Common myeloid progenitor, CD34-positive (primary cell): ENCODE results near the gene VIPR1.
A peak's percentile ranks its signal among the peaks of the same experiment; 100 is the strongest.

Experiments
- CTCF ChIA-PET: fragments of 350-600 bp; sonication (Branson Sonifier 250); formaldehyde crosslinking; loops from one replicate; lab custom pipeline; 2021; ENCODE audit warnings: antibody characterized with exemption; lab: Charles Lee
- POLR2A ChIA-PET: fragments of 350-600 bp; sonication (Branson Sonifier 250); formaldehyde crosslinking; loops from one replicate; lab custom pipeline; 2021; ENCODE audit warnings: antibody characterized with exemption; lab: Charles Lee
- DNase-seq, 3 donors: peaks; one replicate each; pipeline versions ENCODE4 v3.0.0 to v3.0.0-alpha.2; 2013
- H3K27ac ChIP-seq, 2 experiments: 1 replicate in 1 of 2; 2 replicates in 1 of 2; pipeline ENCODE4 v1.7.0; 2013; ENCODE audit warnings: inconsistent platforms in 2 of 2, low read length in 2 of 2, mild to moderate bottlenecking in 2 of 2, low read depth in 1 of 2, moderate library complexity in 1 of 2; ENCODE audit not compliant: severe bottlenecking in 2 of 2, insufficient read depth in 1 of 2, poor library complexity in 1 of 2
- H3K27me3 ChIP-seq, 5 experiments: replicated peaks in 2 of 5; 1 replicate in 3 of 5; 2 replicates in 2 of 5; pipeline versions ENCODE4 v1.6.1 to v1.7.0; 2013; ENCODE audit warnings: low read length in 4 of 5, mild to moderate bottlenecking in 2 of 5, moderate library complexity in 2 of 5, inconsistent platforms in 1 of 5; ENCODE audit not compliant: insufficient read depth in 5 of 5, control insufficient read depth in 4 of 5
- H3K36me3 ChIP-seq, 4 experiments: 1 replicate in 2 of 4; 2 replicates in 2 of 4; pipeline versions ENCODE4 v1.6.1 to v1.7.0; 2013; ENCODE audit warnings: low read length in 3 of 4, control low read depth in 1 of 4, mild to moderate bottlenecking in 1 of 4; ENCODE audit not compliant: control insufficient read depth in 4 of 4, insufficient read depth in 4 of 4
- H3K4me1 ChIP-seq, 4 experiments: 1 replicate in 3 of 4; 2 replicates in 1 of 4; pipeline versions ENCODE4 v1.6.1 to v1.7.1; 2013; ENCODE audit warnings: low read length in 3 of 4, mild to moderate bottlenecking in 3 of 4, control low read depth in 1 of 4, inconsistent platforms in 1 of 4, moderate library complexity in 1 of 4; ENCODE audit not compliant: control insufficient read depth in 4 of 4, insufficient read depth in 4 of 4; ENCODE audit errors: control extremely low read depth in 1 of 4
- H3K4me3 ChIP-seq, 7 experiments: 1 replicate in 4 of 7; 2 replicates in 3 of 7; pipeline versions ENCODE4 v1.5.1 to v1.7.0; 2013; ENCODE audit warnings: mild to moderate bottlenecking in 7 of 7, low read length in 6 of 7, moderate library complexity in 6 of 7, inconsistent platforms in 2 of 7, low read depth in 2 of 7, control low read depth in 1 of 7; ENCODE audit not compliant: insufficient read depth in 4 of 7, control insufficient read depth in 1 of 7; ENCODE audit errors: extremely low read depth in 1 of 7
- H3K9me3 ChIP-seq, 5 experiments: 1 replicate in 4 of 5; 2 replicates in 1 of 5; pipeline versions ENCODE4 v1.6.1 to v1.7.1; 2013; ENCODE audit warnings: low read length in 4 of 5, mild to moderate bottlenecking in 2 of 5, inconsistent platforms in 1 of 5, low read depth in 1 of 5, moderate library complexity in 1 of 5; ENCODE audit not compliant: control insufficient read depth in 4 of 5, insufficient read depth in 2 of 5; ENCODE audit errors: control extremely low read depth in 1 of 5
- WGBS: methylation state at CpG from one replicate; pipeline ENCODE4 v1.1.5; 2013; ENCODE audit not compliant: insufficient coverage; 5-methylcytosine and 5-hydroxymethylcytosine counted together

VIPR1 gene

DNA sequence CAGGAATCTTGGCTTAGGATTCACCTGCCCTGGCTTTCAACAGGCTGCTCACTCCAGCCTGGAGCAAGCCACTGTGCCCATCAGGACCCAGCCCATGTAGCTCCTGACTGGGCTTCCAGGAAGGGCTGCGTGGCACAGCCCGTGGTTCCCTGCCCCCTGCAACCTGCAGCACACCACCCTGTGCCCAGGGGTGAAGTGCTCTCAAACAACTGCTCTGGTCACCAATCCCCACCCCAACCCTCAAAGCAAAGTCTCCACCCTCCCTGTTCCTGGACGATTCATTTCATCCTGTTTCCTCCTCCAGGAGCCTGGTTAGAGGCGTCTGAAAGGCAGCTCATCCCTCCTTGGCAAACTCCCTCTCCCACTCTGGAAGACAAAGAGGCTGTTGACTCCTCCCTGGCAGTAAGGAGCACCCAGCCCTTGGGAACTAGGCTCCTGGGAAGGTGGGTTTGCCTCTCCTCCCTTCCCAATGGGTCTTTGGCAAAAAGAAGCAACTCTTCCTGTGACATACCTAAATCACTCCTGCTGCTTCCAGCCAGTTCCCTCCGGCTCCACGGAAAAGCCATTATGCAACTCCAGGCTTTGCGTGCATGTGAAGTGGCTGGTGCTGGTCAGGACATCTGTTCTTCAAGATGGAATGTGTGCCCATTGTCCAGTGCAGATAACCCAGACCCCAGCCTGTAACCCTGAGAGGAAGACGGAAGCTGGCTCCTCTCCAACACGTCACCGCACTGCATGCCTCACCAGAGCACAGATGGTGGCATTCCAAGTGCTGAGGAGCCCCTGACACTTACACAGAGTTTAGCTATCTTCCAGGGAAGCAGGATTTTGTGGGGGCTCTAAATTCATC lies 29.1 kb upstream of the VIPR1 start:
- peaks cover 0 to 13% (median 10%) of the 10 kb centered on the region in 4 experiments for H3K4me1 ChIP-seq
- H3K9me3 ChIP-seq = no peaks in the 10 kb centered on the region
- no peak overlapping the region for H3K4me3 ChIP-seq
- no peaks in the 10 kb centered on the region for H3K36me3 ChIP-seq
- DNase-seq = peak in 2 of 3 donors; percentile 39 to 43
- ChIA-PET POLR2A (no interaction called here), CTCF (interaction anchor here (1.2 kb wide), 1 partner anchor 226 kb away, joined by 3 read pairs; no protein-coding TSS in a partner anchor)
- peaks cover 0 to 5% (median 0%) of the 10 kb centered on the region in 5 experiments for H3K27me3 ChIP-seq
- WGBS = 76% methylated on average over 9 of the region's 10 CpGs
- no peak overlapping the region for H3K27ac ChIP-seq

DNA sequence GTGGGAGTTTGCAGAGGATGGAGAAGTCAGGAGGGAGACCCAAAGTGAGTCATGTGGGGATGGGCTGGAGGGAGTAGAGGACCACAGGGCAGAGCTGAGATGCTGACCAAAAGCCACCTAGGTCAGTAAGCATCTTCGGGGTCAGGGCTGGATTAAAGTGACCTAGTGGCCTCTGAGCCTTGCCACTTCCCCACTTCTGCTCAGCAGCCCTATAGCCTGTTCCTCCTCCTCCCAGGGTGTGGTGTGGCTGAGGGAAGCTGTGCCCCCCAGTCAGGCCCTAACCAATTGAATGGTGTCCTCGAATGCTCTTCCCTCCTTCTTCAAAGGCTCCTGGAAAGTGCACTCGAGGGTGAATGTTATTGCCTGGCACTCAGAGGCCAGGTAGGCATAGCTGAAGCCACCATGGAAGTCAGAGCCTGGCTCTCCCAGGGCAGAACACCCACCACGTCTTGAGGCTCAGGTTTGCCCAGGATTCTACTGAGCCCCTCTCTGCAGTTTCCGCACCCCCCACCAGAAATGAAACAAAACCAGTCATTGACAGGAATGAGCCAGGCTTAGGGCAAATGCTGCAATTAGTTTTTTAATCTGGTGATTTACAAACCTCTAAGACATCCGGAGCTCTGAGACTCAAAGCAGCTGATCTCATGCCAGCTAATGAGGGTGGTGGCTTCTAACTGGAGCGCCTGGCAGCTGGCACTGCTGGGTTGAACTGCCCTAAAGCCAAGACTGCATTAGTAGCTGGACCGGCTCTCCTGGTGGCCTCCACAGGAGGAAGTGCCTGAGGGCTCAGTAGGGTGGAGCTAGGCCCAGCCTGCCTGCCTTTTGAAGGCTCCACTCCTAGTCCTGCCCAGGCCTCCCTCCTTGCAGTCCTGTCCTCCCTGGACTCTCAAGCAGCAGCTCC lies 26.0 kb upstream of the VIPR1 start:
- Histone ChIP-seq H3K27me3 (peaks cover 0 to 5% (median 0%) of the 10 kb centered on the region in 5 experiments), H3K27ac (no peak overlapping the region), H3K36me3 (no peaks in the 10 kb centered on the region), H3K9me3 (peaks cover 0 to 19% (median 7%) of the 10 kb centered on the region in 5 experiments), H3K4me3 (no peak overlapping the region), H3K4me1 (peaks cover 0 to 13% (median 10%) of the 10 kb centered on the region in 4 experiments)
- DNase-seq = peak; percentile 27 to 78 (median 68)
- ChIA-PET CTCF (interaction anchor here (1.0 to 1.6 kb wide), 5 partner anchors 8 to 244 kb away, joined by 3 to 6 read pairs (median 3); partner anchors contain the start of gene VIPR1), POLR2A (no interaction called here)
- 13% methylated on average over 7 of the region's 8 CpGs for WGBS

DNA sequence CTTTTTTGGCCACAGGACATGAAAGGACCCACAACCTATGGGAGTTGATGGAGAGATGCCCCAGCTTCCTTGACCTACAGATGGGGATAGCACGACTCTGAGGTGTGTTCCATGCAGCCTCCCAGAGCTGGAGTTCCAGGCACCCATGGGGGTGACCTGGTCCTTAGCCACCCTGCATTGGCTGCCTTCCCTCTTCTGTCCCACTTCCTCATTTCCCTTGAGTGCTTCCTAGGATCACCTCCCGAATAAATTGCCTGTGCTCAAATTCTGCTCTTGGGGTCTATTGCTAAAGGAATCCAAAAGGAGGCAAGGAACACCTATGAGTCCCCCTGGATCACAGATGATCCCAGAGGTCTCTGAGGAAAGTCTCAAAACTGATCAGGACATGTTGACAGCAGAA lies 24.7 kb upstream of the VIPR1 start:
- H3K27me3 ChIP-seq = peaks cover 0 to 3% (median 0%) of the 10 kb centered on the region in 5 experiments
- POLR2A ChIA-PET = no interaction called here
- no peaks in the 10 kb centered on the region for H3K36me3 ChIP-seq
- CTCF ChIA-PET = interaction anchor here (0.6 to 1.2 kb wide), 2 partner anchors 24 to 1833 kb away, joined by 3 to 7 read pairs; partner anchors contain the start of gene VIPR1
- peaks cover 0 to 13% (median 10%) of the 10 kb centered on the region in 4 experiments for H3K4me1 ChIP-seq
- H3K9me3 ChIP-seq = peaks cover 0 to 26% (median 7%) of the 10 kb centered on the region in 5 experiments
- 83% methylated on average over 2 of the region's 2 CpGs for WGBS
- H3K4me3 ChIP-seq = no peak overlapping the region
- DNase-seq = no peak
- H3K27ac ChIP-seq = no peak overlapping the region

DNA sequence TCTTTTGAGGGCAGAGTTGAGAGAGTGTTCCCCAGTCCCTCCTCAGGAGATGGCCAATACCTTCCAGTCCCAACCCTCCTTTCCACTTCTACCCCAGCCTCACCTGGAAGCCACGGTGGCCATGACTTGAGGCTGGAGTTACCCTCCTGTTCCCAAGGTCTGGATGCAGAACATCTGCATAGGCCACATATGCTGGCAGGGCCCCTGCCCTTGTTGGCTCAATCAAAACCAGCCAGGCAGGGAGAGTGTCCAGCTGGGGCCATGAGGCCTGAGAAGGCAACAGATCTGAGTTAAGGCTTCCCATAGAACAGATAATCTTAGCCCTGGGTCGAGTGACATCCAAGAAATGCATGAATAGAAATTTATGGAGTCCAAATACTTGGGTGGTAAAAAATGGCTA lies 23.6 kb upstream of the VIPR1 start:
- H3K4me1 ChIP-seq = peaks cover 0 to 13% (median 10%) of the 10 kb centered on the region in 4 experiments
- CTCF ChIA-PET = interaction anchor here (1.2 kb wide), 1 partner anchor 23 kb away, joined by 7 read pairs; the partner anchor contains the start of gene VIPR1
- no peak overlapping the region for H3K27ac ChIP-seq
- H3K4me3 ChIP-seq = no peak overlapping the region
- DNase-seq = no peak
- 75% methylated on average over 2 of the region's 2 CpGs for WGBS
- H3K36me3 ChIP-seq = no peaks in the 10 kb centered on the region
- POLR2A ChIA-PET = no interaction called here
- H3K9me3 ChIP-seq = peaks cover 0 to 26% (median 7%) of the 10 kb centered on the region in 5 experiments
- H3K27me3 ChIP-seq = no peaks in the 10 kb centered on the region

DNA sequence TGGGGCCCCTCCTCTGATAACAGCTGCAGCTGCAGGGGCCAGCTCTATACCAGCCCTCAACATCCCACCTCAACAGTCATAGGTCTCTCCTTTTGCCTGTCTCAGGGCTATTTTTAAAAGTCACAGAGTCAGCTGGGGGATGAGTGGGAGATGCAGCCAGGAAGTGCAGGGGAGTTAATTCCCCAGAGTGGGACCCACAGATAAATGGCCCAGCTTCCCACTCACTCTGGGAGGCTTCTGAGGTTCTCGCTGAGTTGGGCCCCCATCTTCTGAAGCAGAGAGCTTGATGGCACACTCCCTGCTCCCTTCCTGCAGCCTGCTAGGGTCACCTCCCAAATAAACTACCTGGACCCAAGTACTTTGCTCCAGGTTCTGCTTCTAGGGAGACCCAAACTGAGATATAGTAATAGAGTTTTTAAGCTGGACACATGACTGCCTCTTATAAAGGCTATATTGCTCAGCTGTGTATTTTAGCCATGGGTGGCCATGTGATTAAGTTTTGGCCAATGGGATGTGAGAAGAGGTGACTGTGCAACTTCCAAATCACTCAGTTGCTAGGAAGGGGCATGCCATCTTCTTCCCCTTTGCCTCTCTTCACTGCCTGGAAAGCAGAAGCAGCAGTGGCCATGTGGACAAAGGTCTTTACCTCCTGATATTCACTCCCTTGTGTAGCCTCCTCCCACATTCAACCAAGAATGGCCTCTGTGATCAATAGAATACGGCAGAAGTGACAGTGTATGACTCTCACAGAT lies 15.5 kb upstream of the VIPR1 start:
- Histone ChIP-seq H3K27me3 (no peaks in the 10 kb centered on the region), H3K4me1 (peaks cover 0 to 39% (median 10%) of the 10 kb centered on the region in 4 experiments), H3K9me3 (peaks cover 0 to 7% (median 0%) of the 10 kb centered on the region in 5 experiments), H3K36me3 (no peaks in the 10 kb centered on the region), H3K4me3 (no peak overlapping the region), H3K27ac (no peak overlapping the region)
- POLR2A ChIA-PET = no interaction called here
- 60% methylated on average over 2 of the region's 2 CpGs for WGBS
- no peak for DNase-seq
- CTCF ChIA-PET = interaction anchor here (0.5 to 0.9 kb wide), 2 partner anchors 15 to 116 kb away, joined by 3 to 5 read pairs; partner anchors contain the start of gene VIPR1

DNA sequence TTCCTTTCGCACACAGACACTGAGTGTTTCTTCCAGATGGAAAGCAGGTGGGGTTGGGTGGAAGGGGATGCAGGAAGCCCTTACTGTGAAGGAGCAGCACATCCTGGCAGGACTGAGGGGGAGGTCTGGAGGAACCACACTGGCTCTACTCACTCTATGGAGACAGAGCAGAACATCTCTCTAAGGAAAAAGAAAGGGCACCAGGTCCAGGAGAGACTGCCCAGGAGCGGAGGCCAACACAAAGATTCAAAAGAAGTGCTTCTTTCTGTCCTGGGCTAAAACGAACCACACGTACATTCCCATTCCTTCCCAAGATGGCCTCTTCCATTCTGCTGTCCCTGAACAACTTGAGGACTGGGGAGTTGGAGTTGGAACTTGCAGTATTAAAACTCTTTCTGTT lies 13.8 kb upstream of the VIPR1 start:
- ChIA-PET CTCF (no interaction called here), POLR2A (no interaction called here)
- Histone ChIP-seq H3K27me3 (no peaks in the 10 kb centered on the region), H3K27ac (no peak overlapping the region), H3K4me3 (no peak overlapping the region), H3K36me3 (no peaks in the 10 kb centered on the region), H3K4me1 (peaks cover 4 to 55% (median 18%) of the 10 kb centered on the region in 4 experiments), H3K9me3 (peaks cover 0 to 2% (median 0%) of the 10 kb centered on the region in 5 experiments)
- no peak for DNase-seq
- 92% methylated on average over 3 of the region's 4 CpGs for WGBS
